ENCODE data around the gene GLB1L2.
"Not testable (repeated sequence)": the region's sequence is repeated elsewhere in the genome, so short reads cannot be mapped to it uniquely, and the experiment has no call there.

Gene GLB1L2

DNA sequence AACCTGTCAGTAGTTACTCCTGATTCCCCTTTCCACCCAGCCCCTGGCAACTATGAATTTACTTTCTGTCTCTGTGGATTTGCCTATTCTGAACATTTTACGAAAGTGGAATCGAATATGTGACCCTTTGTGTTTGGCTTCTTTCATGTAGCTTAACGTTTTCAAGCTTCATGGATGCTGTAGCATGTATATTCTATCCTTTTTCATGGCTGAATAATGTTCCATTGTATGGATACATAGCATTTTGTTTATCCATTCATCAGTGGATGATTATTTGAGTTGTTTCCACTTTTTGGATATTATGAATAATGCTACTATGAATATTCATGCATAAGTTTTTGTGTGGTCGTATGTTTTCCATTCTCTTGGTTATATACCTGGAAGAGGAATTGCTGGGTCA, 9.2 kb upstream of the GLB1L2 start:
- DNase-seq (ENCODE audit: low read depth, low spot score): no peak

DNA sequence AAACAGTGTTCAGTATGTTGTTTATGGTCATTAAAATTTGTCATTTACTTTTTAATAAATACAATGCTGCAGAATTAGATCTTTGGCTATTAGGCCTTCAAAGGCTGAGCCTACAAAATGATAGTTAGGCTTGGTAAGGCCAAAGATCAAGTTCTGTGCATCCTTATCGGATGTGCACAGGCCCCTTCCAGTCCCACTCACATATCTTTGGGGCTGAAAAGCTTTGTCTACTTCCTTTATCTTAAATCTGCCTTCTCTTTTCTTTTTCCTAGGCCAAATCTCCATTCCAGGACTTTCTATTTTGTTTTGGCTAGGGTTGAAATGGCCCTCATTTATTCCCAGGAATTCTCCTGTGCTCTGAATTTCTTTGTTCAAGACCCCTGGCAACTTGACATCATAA, 3.4 kb upstream of the GLB1L2 start:
- no peak for DNase-seq (ENCODE audit: low read depth, low spot score)

DNA sequence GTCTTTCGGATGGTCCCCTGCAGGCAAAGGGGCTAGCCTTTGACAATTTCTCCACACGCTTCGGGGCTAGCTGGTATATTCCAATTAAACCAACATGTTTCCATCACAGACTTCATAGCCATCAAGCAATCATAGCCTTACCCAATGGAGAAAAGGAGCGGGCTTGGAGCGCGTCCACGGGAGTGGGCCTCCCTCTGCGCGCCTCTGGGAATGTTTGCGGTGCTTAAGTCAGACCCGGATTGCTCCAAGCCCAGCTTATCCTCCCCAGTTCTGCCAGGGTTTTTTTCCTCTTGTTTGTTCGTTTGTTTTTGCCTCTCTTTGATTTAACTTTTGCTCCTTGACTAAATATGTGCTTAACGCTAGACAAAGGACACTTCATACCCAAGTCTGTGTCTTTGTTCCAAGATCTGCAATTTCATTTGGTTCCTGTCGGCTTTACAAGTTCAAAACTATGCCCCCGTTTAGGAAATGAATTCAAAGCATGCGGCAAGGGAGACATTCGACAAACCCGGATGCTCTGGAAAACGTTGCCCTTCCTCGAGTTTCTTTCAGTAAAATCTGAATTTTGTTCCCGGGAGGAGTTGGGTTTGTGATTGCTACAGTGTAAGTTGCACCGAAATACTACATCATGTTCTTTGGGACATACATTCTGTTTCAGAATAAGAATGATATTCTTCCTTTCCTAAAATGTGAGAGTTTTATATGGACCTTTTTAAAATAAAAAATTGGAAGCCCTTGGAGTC, 1.0 kb upstream of the GLB1L2 start:
- DNase-seq (ENCODE audit: low read depth, low spot score): no peak

DNA sequence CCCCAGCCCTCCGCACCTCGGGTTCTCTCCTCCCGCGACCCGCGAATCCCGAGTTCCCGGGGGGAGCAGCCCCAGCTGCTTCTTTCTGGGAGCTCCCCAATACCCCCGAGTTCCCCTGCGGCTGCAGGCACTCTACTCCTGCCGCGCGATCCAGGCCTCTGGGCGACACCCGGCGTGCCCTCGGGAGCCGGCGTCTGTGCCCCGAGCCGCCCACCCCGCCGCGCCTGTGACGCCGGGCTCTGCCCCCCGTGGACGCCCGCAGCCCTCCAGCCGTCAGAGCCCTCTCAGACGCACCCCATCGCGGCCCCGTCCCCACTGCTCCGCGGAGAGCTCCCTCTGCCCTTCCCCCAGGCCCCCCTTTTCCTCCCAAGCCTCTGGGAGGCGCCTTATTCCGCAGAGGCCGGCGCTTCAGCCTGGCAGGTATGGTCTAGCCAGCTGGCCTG, 422 bp downstream of the GLB1L2 start:
- no peak for DNase-seq (ENCODE audit: low read depth, low spot score)

DNA sequence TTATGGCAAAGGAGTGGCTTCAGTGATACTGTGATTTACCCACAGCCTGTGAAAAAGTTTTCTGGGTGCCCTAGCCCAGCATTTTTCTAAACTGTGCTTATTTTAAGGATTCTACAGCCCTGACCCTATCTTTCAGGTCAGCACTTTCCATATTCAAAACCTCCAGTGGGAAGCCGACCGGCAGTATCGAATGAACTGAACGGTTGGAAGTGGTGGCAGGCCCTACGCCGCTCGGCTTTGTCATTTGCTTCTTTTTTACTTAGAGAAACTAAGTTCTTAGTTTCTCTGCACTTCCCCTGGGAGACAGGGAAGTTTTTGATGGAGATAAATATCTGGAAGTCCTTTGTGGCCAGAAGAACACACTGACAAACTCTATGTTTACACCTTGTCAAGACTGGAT, 994 bp downstream of the GLB1L2 start:
- no peak for DNase-seq (ENCODE audit: low read depth, low spot score)

DNA sequence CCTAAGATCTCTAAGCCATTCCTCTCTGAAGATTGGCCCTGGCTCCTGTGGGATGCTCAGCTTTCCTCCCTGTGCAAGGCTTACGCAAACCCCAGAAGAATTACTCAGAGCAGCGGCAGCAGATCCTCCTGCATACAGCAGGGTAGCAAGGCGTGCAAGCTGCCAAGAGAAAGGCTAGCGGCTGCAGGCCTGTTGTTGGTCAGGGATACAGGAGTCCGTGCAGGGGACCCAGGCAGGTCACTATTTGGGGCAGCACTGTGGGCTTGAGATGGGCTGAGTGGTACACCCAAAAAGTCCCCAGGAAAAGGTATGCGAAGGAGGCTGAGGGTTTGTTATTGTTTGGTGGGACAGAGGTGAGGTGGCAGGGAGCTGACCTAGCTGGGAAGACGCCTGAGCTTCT, 1.5 kb downstream of the GLB1L2 start:
- no peak for DNase-seq (ENCODE audit: low read depth, low spot score)

DNA sequence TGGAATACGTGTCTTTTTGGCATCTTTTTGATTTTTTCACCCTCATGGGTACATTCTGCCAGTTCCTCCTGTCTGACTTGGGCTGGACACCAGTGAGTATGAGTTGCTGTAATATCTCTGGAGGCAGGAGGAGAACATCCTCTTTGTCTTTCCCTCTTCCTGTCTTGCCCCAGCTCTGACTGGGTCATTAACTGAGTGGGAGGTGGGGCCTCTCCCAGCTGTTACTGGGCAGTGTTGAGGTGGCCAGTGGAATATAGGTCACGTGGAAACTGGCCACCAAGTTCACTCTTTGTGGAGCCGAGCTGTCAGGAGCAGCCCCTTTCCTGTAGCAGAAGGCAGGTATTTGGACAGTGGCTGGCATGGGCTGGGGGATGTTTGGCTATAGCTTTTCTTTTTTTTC, 2.2 kb downstream of the GLB1L2 start:
- no peak for DNase-seq (ENCODE audit: low read depth, low spot score)

DNA sequence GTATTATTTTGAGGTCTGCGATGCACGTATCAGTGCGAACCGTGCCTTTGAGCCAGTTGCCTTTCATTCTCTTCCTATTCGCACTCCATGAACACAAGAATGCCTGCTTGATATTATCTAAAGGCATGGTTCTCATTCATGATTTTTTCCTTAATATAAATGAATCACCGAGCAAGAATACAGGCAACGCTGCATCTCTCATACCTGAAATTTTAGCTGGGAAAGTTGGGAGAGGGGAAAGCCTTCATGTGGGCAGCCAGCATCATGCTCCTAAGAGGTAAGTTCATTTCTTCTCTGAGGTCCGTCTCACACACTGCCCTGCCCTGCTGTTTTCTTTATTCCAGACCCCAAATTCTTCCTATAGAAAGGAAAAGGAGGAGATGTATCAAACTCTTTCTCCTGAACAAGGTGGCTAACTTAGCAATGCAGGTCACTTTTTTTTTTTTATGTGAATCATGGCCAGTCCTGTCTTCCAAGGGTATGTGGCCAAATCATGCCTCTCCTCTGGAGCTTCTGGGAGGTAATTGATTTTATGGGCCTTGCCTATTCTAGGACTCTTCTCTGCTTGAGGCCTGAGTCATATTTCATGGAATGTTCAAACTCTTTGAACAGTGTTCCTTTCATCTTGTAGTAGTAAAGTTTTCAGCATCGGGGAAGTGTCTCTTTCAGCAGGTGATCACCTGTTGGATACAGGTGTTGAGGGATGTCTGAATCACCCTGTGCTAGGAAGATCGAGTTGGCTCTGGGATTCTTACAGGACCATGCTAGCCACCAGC, 3.2 kb downstream of the GLB1L2 start:
- no peak for DNase-seq (ENCODE audit: low read depth, low spot score)

DNA sequence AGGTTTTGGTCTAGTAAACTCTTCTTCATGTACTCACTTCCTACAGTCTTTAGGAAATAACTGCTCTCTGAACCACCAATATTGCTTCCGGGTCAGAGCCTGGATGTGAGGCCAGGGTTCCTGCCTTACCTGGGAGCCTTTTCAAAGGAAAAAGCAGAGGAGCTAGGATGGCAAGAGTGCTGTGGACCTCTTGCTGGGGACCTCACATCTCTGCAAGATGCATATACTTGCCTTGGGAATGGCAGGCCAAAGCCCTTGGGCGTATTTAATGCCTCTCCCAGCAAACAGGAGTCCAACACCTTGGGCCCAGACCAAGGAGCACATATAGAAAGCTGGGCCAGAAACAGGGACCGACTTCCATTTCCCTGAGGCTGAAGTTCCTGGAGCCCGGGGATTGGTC, 5.3 kb downstream of the GLB1L2 start:
- no peak for DNase-seq (ENCODE audit: low read depth, low spot score)

DNA sequence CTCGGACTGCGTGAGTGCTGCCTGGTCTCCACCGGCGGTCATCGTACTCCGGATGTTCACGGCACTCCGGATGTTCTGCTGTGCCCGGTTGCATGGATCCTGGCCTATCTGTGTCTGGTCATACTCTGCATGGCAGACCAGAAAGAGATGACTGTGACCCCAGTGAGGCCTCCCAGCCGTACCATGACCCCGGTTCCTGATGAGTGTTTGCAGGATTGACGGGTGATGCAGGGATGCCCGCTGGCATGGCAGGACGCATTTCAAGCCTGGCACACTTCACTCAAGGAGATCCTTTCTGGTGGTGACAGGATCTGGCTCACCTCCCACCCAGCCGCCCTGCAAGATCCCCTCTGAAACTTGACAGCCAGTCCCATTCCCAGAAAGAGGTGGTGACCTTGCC, 6.3 kb downstream of the GLB1L2 start:
- DNase-seq (ENCODE audit: low read depth, low spot score): no peak

DNA sequence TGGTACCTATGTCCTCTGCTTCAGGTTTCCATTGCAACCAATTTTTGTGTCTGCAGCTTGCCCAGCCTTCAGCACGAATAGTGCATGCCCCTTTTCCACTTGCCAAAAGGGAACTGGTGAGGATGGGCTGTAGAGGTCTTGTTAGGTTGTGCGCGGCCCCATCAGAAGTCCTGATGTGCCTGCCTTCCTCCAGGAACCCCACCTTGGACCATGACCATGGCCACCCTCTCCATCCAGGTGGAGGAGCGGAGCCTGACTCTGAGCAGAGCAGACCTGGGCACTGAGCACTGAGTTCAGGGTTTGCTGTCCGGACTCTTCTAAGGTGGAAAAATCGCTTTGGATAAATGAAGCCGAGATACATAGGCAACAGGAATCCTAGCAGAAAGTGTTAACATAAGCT, 6.9 kb downstream of the GLB1L2 start:
- no peak for DNase-seq (ENCODE audit: low read depth, low spot score)

DNA sequence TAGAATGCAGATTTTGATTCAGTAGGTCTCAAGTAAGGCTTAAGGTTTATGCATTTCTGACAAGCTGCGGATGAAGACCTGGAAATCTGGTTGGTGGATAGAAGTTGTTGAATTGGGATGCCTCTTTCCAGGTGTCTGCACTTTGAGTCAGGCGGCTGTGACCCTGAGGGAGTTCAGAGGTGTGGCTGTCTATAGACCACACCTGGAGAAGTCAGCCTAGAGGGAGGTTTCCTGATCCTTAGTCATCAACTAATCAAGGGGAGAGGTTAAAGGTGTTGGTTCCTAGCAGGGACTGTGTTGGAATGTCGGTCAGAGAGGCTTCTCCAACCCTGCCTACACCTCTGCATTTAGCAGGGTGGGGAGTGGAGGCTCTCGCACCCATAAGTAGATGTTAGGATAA, 8.0 kb downstream of the GLB1L2 start:
- no peak for DNase-seq (ENCODE audit: low read depth, low spot score)

DNA sequence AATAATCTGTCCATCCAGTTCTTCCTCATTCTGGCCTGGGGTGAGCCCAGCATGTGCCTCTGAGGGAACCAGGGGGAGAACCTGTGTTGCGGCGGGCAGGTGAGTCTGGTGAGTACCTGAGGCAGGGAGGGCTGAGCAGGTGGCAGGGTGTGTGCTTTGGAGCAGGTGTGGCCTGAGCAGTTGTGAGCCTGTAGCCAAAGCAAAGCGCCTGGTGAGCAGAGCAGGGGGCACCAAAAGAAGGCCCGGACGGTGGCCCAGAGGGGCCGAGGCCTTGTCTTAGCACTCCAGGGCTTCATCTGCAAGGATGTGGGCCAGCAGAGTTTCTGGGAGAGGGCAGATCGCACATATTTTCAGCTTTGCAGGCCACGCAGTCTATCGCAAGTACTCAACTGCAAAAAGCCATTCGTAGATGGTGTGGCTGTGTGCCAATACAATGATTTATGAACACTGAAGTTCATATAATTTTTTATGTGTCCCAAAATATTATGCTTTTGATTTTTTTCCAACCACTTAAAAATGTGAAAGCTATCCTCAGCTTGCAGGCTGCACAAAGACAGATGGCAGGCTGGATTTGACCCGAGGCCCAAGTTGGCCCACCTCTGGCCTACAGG, 8.7 kb downstream of the GLB1L2 start:
- no peak for DNase-seq (ENCODE audit: low read depth, low spot score)

DNA sequence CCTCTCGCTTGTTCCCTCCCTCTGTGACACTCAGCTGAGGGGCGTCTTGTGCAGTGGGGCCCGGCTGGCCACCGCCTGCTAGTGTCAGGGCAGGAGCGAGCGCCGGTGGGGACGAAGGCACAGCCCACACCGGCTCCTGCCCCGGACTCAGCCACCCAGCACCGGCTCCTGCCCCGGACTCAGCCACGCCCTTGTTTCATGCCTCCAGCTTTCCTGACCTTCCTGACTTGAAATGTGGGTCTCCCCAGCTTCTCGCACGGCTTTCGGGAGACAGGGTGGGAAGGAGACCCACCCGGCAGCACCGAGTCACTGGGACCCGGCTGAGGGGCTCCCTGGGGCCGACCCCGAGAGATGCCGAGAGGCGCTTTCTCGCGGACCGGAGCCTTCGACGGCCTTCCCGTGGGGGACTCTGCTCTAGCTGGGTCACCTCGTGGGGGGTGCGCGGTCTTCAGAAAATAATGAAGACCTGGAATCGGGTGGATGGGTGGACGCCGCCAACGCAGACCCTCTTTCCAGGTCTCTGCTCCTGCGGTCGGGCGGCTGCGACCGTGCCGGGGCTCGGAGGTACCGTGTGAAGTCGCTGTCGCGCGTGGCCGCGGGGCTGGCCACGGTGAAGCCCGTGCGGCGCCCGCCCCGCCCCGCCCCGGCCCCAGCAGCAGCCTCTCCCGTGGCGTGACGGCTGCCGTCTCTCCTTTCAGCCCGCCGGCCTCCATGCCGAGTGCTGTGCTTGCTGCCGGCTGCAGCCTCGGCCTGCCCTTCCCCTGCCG, 10.2 kb downstream of the GLB1L2 start:
- no peak for DNase-seq (ENCODE audit: low read depth, low spot score)

DNA sequence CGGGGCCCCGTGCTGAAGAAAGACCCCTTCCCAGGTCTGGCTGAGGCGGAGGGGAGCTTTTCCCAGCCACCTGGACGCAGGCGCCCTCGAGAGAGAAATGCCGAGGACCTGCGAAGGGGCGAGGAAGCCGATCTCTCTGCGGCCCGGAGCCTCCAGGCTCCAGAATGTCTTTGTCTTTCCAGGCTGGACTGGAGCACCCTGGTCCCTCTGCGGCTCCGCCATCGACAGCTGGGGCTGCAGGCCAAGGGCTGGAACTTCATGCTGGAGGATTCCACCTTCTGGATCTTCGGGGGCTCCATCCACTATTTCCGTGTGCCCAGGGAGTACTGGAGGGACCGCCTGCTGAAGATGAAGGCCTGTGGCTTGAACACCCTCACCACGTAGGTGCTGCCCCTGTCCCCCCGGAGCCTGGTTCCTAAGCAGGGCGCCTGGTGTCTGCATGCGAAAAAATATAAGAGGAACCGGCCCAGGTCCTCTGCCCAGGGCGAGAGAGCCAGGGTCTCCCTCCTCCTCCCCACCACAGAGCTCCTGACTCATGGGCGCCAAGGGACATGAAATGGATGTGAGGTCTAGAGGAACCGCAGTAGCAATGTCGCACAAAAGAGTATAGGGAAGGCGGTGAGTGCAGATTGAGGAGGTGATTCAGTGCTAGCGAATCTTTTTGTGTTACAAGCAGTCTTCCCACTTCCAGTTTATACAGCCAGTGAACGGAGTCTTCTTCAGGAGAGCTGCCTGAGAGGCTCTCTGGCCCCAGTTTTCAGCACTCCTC, 11.0 kb downstream of the GLB1L2 start:
- no peak for DNase-seq (ENCODE audit: low read depth, low spot score)

DNA sequence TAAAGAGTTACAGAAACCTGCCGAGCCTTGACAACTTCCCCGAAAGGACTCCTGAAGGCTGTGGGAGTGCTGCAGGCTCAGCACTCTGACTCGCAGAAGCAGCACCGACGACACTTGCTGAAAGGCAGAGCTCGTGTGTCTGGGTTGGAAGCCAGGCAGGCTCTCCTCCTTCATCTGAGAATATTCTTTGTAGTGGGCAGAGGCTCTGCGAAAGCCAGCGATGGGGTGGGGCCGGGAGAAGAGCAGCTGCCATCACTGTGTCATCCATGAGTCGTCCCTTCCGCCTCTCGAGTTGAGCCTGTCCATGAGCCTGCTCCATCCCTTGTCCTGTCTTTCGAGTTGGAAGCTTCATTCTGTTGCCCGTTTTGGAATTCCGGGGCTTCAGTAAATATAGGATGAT, 11.9 kb downstream of the GLB1L2 start:
- no peak for DNase-seq (ENCODE audit: low read depth, low spot score)

DNA sequence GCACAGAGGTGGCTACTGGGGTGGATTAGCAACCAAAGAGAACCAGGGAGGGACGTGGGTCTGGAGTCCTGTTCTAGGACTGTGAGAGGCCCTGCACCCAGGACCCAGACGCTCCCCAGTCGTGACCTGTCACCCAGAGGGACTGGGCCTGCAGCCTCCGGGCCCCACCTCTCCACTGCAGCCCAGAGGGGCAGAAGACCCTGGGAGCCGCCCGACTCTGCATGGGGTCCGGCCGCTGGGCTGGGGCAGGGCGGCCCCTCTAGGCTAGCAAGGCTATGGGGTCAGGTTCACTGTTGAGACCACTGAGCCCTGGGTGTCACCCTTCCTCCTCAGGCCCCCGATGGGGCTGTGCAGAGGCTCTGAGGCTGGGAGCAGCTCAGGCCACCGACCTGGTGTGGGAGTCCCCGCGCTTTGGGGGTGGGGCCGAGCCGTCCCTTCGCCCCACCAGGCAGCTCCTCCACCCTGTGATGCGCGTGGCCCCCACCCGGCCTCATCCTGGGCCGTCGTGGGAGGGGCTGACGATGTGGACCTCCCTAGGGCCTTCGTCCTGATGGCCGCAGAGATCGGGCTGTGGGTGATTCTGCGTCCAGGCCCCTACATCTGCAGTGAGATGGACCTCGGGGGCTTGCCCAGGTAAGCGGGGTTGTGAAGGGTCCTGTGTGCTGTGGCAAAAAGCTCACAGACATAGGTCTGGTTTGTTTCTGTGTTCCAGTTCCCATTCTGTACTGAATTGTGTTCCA, 12.9 kb downstream of the GLB1L2 start:
- DNase-seq (ENCODE audit: low read depth, low spot score): not testable (repeated sequence)

DNA sequence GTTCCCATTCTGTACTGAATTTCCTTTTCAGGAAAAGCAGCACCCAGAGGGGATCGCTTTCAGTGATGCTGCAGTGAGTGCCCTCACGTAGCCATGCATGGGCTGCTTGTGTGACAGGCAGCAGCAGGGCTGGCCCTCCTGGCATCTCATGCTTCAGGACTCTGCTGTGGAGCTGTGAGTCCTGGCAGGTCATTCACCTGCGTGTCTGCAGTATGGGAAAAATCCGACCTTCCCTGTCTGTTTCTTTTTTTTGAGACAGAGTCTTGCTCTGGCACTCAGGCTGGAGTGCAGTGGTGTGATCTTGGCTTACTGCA, 13.4 kb downstream of the GLB1L2 start:
- no peak for DNase-seq (ENCODE audit: low read depth, low spot score)

DNA sequence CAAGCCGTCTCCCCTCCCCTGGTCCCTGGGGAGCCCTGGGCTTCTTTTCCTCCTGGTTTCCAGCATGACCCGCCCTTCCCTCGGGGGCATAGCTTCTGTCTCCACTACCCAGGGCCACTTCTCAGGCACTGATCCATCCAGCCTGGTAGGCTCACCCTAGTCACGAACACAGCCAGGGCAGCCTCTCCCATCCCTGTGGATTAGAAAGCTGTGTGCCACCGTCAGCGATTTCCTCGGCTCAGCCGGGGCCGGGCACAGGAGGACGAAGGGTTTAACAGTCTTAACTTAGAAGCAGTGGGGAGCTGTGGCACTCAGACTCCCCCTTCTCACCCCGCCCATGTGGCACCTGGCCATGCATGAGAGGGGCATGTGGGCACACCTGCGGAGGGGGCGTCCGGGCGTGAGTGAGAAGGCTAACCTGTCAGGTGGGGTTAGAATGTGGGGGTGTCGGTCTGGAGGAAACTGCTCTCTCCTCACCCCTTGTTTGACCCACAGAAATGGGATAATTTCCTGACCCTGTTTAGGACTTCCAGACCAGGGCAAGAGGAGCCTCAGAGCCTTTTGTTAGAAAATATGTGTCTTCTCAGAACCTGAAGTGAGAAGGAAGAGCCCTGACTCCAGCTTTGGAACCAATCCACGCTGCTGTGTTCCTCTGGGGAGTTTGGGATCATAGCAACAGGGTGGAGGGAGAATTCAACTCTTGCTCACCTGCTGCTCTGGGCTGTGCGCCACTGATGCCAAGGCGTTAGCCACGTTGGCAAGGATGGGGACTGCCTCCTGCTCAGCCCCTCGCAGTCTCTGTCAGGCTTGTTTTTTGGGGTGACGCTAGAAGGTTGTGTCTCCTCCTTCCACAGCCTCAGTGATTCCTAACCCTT, 14.6 kb downstream of the GLB1L2 start:
- DNase-seq (ENCODE audit: low read depth, low spot score): no peak

DNA sequence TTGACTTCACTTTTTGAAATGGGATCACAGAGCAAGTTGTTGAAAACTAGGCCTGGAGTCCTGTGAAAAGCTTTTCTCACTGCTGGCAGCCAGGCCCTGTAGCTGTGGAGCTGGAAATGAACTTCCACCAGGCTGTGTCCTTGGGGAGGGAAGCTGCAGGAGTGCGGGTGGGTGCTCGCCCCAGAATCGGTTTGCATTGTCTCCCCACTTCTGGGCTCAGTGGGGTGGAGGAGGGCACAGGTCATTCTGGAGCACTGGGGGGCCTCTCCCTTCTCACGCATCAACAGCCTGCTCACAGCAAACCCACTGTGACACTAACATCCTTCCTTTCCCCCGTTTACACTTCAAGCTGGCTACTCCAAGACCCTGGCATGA, 15.2 kb downstream of the GLB1L2 start:
- no peak for DNase-seq (ENCODE audit: low read depth, low spot score)

All from smooth muscle cell of the brain vasculature (primary cell).